ENCODE results near the gene SCMH1.

GRCh38 chr1:41161846-41162245 is 80.3 kb downstream of the SCMH1 start:
- TF ChIP-seq POLR2A (IDR thresholded peaks at IDR 0.05; ENCODE audit: low read depth, low read length) (no peak), TAF1 (IDR thresholded peaks at IDR 0.05; ENCODE audit: low read depth, low read length) (no peak), PAX5 (IDR thresholded peaks at IDR 0.05; ENCODE audit: insufficient read depth, low read length, severe bottlenecking) (no peak)
